H9 (cell line): ENCODE results near the gene ADAMTS2. TPM values are rescaled to one million over a fixed set of nuclear protein-coding genes. Genes with fewer than 3 reads are reported as not detected.

ENCODE experiments used
- DNase-seq: peaks from one replicate; pipeline ENCODE4 v3.0.0-alpha.2; 2017
- H2AFZ ChIP-seq: one replicate; pipeline ENCODE4 v1.6.1; 2013; ENCODE audit warnings: mild to moderate bottlenecking, low read length, control low read depth, moderate library complexity
- H2AK5ac ChIP-seq: 2 replicates; pipeline ENCODE4 v1.6.1; 2013; ENCODE audit warnings: low read length, control low read depth, mixed read lengths; ENCODE audit not compliant: insufficient read length
- H2BK120ac ChIP-seq: one replicate; pipeline ENCODE4 v1.6.1; 2013; ENCODE audit warnings: low read depth, mild to moderate bottlenecking, low read length, control low read depth, inconsistent platforms; ENCODE audit not compliant: poor library complexity, severe bottlenecking
- H2BK12ac ChIP-seq: 2 replicates; pipeline ENCODE4 v1.6.1; 2013; ENCODE audit warnings: low read length, control low read depth, mixed read lengths, low read depth; ENCODE audit not compliant: insufficient read length
- H2BK15ac ChIP-seq: 2 replicates; pipeline ENCODE4 v1.6.1; 2013; ENCODE audit warnings: low read depth, low read length, control low read depth
- H2BK20ac ChIP-seq: one replicate; pipeline ENCODE4 v1.6.1; 2013; ENCODE audit warnings: low read depth, mild to moderate bottlenecking, low read length, control low read depth, inconsistent platforms; ENCODE audit not compliant: poor library complexity, severe bottlenecking
- H2BK5ac ChIP-seq: 2 replicates; pipeline ENCODE4 v1.6.1; 2013; ENCODE audit warnings: low read length, control low read depth, mixed read lengths; ENCODE audit not compliant: insufficient read length
- H3K14ac ChIP-seq: 2 replicates; pipeline ENCODE4 v1.6.1; 2013; ENCODE audit warnings: low read length, control low read depth; ENCODE audit not compliant: insufficient read depth
- H3K18ac ChIP-seq: 2 replicates; pipeline ENCODE4 v1.6.1; 2013; ENCODE audit warnings: low read depth, mild to moderate bottlenecking, mixed read lengths, low read length, control low read depth; ENCODE audit not compliant: insufficient read length
- H3K23ac ChIP-seq: 2 replicates; pipeline ENCODE4 v1.6.1; 2013; ENCODE audit warnings: low read length, control low read depth, mixed read lengths, low read depth; ENCODE audit not compliant: insufficient read length
- H3K23me2 ChIP-seq: 2 replicates; pipeline ENCODE4 v1.6.1; 2013; ENCODE audit warnings: low read depth, mild to moderate bottlenecking, mixed read lengths, low read length, control low read depth; ENCODE audit not compliant: insufficient read length, poor library complexity, severe bottlenecking
- H3K27ac ChIP-seq: 2 replicates; pipeline ENCODE4 v1.5.1; 2013; ENCODE audit warnings: low read length, control low read depth, mixed read lengths, low read depth; ENCODE audit not compliant: insufficient read length
- H3K27me3 ChIP-seq: 2 replicates; pipeline ENCODE4 v1.6.1; 2013; ENCODE audit warnings: low read length, control low read depth, inconsistent platforms; ENCODE audit not compliant: insufficient read depth
- H3K4ac ChIP-seq: 2 replicates; pipeline ENCODE4 v1.6.1; 2013; ENCODE audit warnings: low read depth, mild to moderate bottlenecking, control low read depth, inconsistent platforms, low read length, moderate library complexity
- H3K4me1 ChIP-seq: 2 replicates; pipeline ENCODE4 v1.6.1; 2013; ENCODE audit warnings: low read length, control low read depth, inconsistent platforms; ENCODE audit not compliant: insufficient read depth
- H3K4me2 ChIP-seq: 2 replicates; pipeline ENCODE4 v1.6.1; 2013; ENCODE audit warnings: low read length, control low read depth, mixed read lengths; ENCODE audit not compliant: insufficient read length, insufficient read depth
- H3K56ac ChIP-seq: 2 replicates; pipeline ENCODE4 v1.6.1; 2013; ENCODE audit warnings: low read depth, mild to moderate bottlenecking, mixed read lengths, low read length, control low read depth; ENCODE audit not compliant: insufficient read length
- H3K79me1 ChIP-seq: 2 replicates; pipeline ENCODE4 v1.6.1; 2013; ENCODE audit warnings: low read depth, mild to moderate bottlenecking, moderate library complexity, low read length, control low read depth, inconsistent platforms; ENCODE audit not compliant: insufficient read depth, poor library complexity, severe bottlenecking
- H3K79me2 ChIP-seq: 2 replicates; pipeline ENCODE4 v1.6.1; 2013; ENCODE audit warnings: low read length, control low read depth, inconsistent platforms; ENCODE audit not compliant: insufficient read depth
- H3K9ac ChIP-seq: 2 replicates; pipeline ENCODE4 v1.6.1; 2013; ENCODE audit warnings: low read length, control low read depth, mixed read lengths; ENCODE audit not compliant: insufficient read length; ENCODE audit errors: extremely low read depth
- H3K9me3 ChIP-seq: one replicate; pipeline ENCODE4 v1.6.1; 2013; ENCODE audit warnings: low read depth, low read length, inconsistent platforms; ENCODE audit not compliant: control insufficient read depth
- H3T11ph ChIP-seq: one replicate; pipeline ENCODE4 v1.6.1; 2013; ENCODE audit warnings: mild to moderate bottlenecking, low read length, control low read depth, inconsistent platforms
- H4K20me1 ChIP-seq: one replicate; pipeline ENCODE4 v1.6.1; 2013; ENCODE audit not compliant: control insufficient read depth, insufficient read length, insufficient read depth
- H4K5ac ChIP-seq: 2 replicates; pipeline ENCODE4 v1.6.1; 2013; ENCODE audit warnings: low read depth, mild to moderate bottlenecking, mixed read lengths, low read length, control low read depth; ENCODE audit not compliant: insufficient read length
- H4K8ac ChIP-seq: replicated peaks from 2 replicates; pipeline ENCODE4 v1.6.1; 2013; ENCODE audit warnings: low read length, control low read depth, mixed read lengths, low read depth; ENCODE audit not compliant: insufficient read length
- H4K91ac ChIP-seq: 2 replicates; pipeline ENCODE4 v1.6.1; 2013; ENCODE audit warnings: low read depth, mild to moderate bottlenecking, moderate library complexity, mixed read lengths, low read length, control low read depth; ENCODE audit not compliant: insufficient read length
- H3K27ac Mint-ChIP-seq, 3 experiments: 2 replicates in 2 of 3; 3 replicates in 1 of 3; pipeline ENCODE4 v1.8.0; 2020 to 2021; ENCODE audit warnings: mixed read lengths in 3 of 3, mild to moderate bottlenecking in 1 of 3, moderate library complexity in 1 of 3
- H3K27me3 Mint-ChIP-seq: 2 replicates; pipeline ENCODE4 v1.8.0; 2021; ENCODE audit warnings: low read depth, mild to moderate bottlenecking, moderate library complexity, mixed read lengths
- H3K36me3 Mint-ChIP-seq, 3 experiments: 2 replicates in 2 of 3; 3 replicates in 1 of 3; pipeline ENCODE4 v1.8.0; 2020 to 2021; ENCODE audit warnings: low read depth in 3 of 3, mixed read lengths in 3 of 3; ENCODE audit not compliant: insufficient read depth in 1 of 3
- H3K4me1 Mint-ChIP-seq, 2 experiments: 2 replicates each; pipeline ENCODE4 v1.8.0; 2020; ENCODE audit warnings: mixed read lengths in 2 of 2
- H3K4me3 Mint-ChIP-seq, 2 experiments: 2 replicates in 1 of 2; 3 replicates in 1 of 2; pipeline ENCODE4 v1.8.0; 2020 to 2021; ENCODE audit warnings: mild to moderate bottlenecking in 2 of 2, mixed read lengths in 2 of 2, moderate library complexity in 1 of 2
- H3K9me3 Mint-ChIP-seq, 2 experiments: 2 replicates in 1 of 2; 3 replicates in 1 of 2; pipeline ENCODE4 v1.8.0; 2020; ENCODE audit warnings: mild to moderate bottlenecking in 2 of 2, mixed read lengths in 2 of 2, moderate library complexity in 1 of 2
- CTCF ChIP-seq: fragments of 200-600 bp; sonication (generic); conservative IDR thresholded peaks from 3 replicates; pipeline ENCODE4 v1.8.0; 2021; ENCODE audit warnings: antibody characterized with exemption, mild to moderate bottlenecking
- WGBS: extraction: QIAGEN DNeasy Blood & Tissue Kit; methylation state at CpG from one replicate; pipeline ENCODE4 v1.1.7; 2013; ENCODE audit warnings: missing lambda C conversion rate, low lambda C conversion rate, mixed read lengths; ENCODE audit not compliant: insufficient read length; ENCODE audit errors: extremely low coverage; 5-methylcytosine and 5-hydroxymethylcytosine counted together
- total RNA-seq: library from RNA; stranded (reverse); gene quantifications from 2 replicates; pipeline ENCODE4 v1.2.1, GENCODE V29; 2021

ADAMTS2 gene
- total RNA-seq, 1 experiment from 2014 or later = 5.4 TPM

- no peak overlapping the region for H2BK12ac ChIP-seq
- no peak overlapping the region for H4K91ac ChIP-seq
- H2AK5ac ChIP-seq = no peak overlapping the region
- H3K27me3 ChIP-seq = no peaks in the 10 kb centered on the region
- H4K5ac ChIP-seq = no peak overlapping the region
- DNase-seq = no peak
- Mint-ChIP-seq H3K36me3 (no peaks in the 10 kb centered on the region), H3K9me3 (peaks cover 2 to 3% of the 10 kb centered on the region in 2 experiments; a peak in 2 of 5 replicates), H3K27ac (no peak overlapping the region; a peak in 1 of 7 replicates), H3K4me3 (no peak overlapping the region), H3K4me1 (peaks cover 7 to 10% of the 10 kb centered on the region in 2 experiments), H3K27me3 (no peaks in the 10 kb centered on the region; the same call in 1 of the 2 replicates)
- H3K23me2 ChIP-seq = no peaks in the 10 kb centered on the region
- no peak overlapping the region for H3K56ac ChIP-seq
- no peak overlapping the region for H3K27ac ChIP-seq
- no peaks in the 10 kb centered on the region for H3K79me2 ChIP-seq
- H3K23ac ChIP-seq = no peak overlapping the region
- no peaks in the 10 kb centered on the region for H4K20me1 ChIP-seq
- no peaks in the 10 kb centered on the region for H3K79me1 ChIP-seq
- WGBS = no CpG with 5 or more reads among the region's 7 CpGs
- H3K4me1 ChIP-seq = no peaks in the 10 kb centered on the region
- no peak overlapping the region for H2BK15ac ChIP-seq
- H3K9me3 ChIP-seq = no peaks in the 10 kb centered on the region
- no peak overlapping the region for H3K4me2 ChIP-seq
- H3K14ac ChIP-seq = no peak overlapping the region
- no peak overlapping the region for H2BK5ac ChIP-seq
- H2BK20ac ChIP-seq = no peak overlapping the region
- no peak overlapping the region for H4K8ac ChIP-seq
- no peak overlapping the region for H2AFZ ChIP-seq
- no peak overlapping the region for H3K18ac ChIP-seq
- H3K9ac ChIP-seq = no peak overlapping the region
- no peak overlapping the region for H3T11ph ChIP-seq
- no peak overlapping the region for H3K4ac ChIP-seq
- H2BK120ac ChIP-seq = no peak overlapping the region
- TF ChIP-seq CTCF = no peak
These were observed 72.2 kb downstream of the ADAMTS2 start for GRCh38 chr5:179273073-179273435.
